ENCODE measurements around the gene TPRG1L. TPM values are rescaled to one million over a fixed set of nuclear protein-coding genes. Genes with fewer than 3 reads are reported as not detected.

TPRG1L gene
- total and polyA plus RNA-seq, 10 of the 15 experiments (the other 5 are each of a cell fraction or from before 2014, with no cell fraction given), result 1.5 to 16.5 (median 8.0) TPM

- 0% methylated on average over 2 of the region's 5 CpGs for WGBS (ENCODE audit: insufficient coverage, insufficient replicate concordance, low lambda C conversion rate, missing lambda C conversion rate)
- no peak overlapping the region for H3K27ac ChIP-seq (ENCODE audit: control insufficient read depth, insufficient read depth)
- ATAC-seq, result no peak
- no peak overlapping the region for H2AFZ ChIP-seq (ENCODE audit: control insufficient read depth, low read depth, low read length)
- H3K79me2 ChIP-seq (ENCODE audit: control insufficient read depth, insufficient read depth, low read length), result no peaks in the 10 kb centered on the region
- H3K9me3 ChIP-seq (replicated peaks; ENCODE audit: control insufficient read depth, insufficient read depth, low read length), result no peaks in the 10 kb centered on the region; the same call in 2 of the 3 replicates
- FAIRE-seq, result no peak
- ChIA-PET SMC1A (ENCODE audit: uncharacterized antibody, unreplicated experiment) (no interaction called here), RAD21 (ENCODE audit: unreplicated experiment) (no interaction called here), CTCF (no interaction called here), POLR2A (no interaction called here)
- BruUV-seq (replicated peaks), result no TSS peak
- no peaks in the 10 kb centered on the region for H3K4me1 ChIP-seq (ENCODE audit: control insufficient read depth, insufficient read depth, low read length)
- DNase-seq (ENCODE audit: low read depth, low spot score), result no peak
- intact Hi-C loops (cut with micrococcal nuclease; ENCODE audit: unreplicated experiment) (no loop called here), in situ Hi-C loops (cut with MboI) (no loop called here)
- no peaks in the 10 kb centered on the region for H4K20me1 ChIP-seq (ENCODE audit: control insufficient read depth, insufficient read depth)
- no peak overlapping the region for H3K4me2 ChIP-seq (ENCODE audit: control insufficient read depth, insufficient read depth)
- no peaks in the 10 kb centered on the region for H3K36me3 ChIP-seq (ENCODE audit: control insufficient read depth in 2 of 2, insufficient read depth in 2 of 2, low read length in 1 of 2)
- H3K4me3 ChIP-seq, result no peak overlapping the region
- peaks cover 0 to 1% of the 10 kb centered on the region in 2 experiments; a peak in 2 of 4 replicates for H3K27me3 ChIP-seq (replicated peaks in 1 of 2; ENCODE audit: control insufficient read depth in 2 of 2, insufficient read depth in 2 of 2, low read length in 1 of 2)
- H3K9ac ChIP-seq (ENCODE audit: control insufficient read depth, insufficient read depth, low read length), result no peak overlapping the region
- TF ChIP-seq SREBF2 (IDR thresholded peaks at IDR 0.05; ENCODE audit: low read length) (no peak), PML (IDR thresholded peaks at IDR 0.05; ENCODE audit: low read length) (no peak), CEBPZ (IDR thresholded peaks at IDR 0.05; ENCODE audit: low read depth, low read length) (no peak), NFXL1 (IDR thresholded peaks at IDR 0.05; ENCODE audit: borderline replicate concordance) (no peak), ELK1 (IDR thresholded peaks at IDR 0.05; ENCODE audit: low read depth, low read length) (no peak), MTA2 (IDR thresholded peaks at IDR 0.05; ENCODE audit: low read depth) (no peak), HDAC6 (IDR thresholded peaks at IDR 0.05; ENCODE audit: unreplicated experiment) (no peak), RB1 (IDR thresholded peaks at IDR 0.05; ENCODE audit: borderline replicate concordance) (no peak), REST (IDR thresholded peaks at IDR 0.05; ENCODE audit: low read depth, low read length) (no peak), BHLHE40 (IDR thresholded peaks at IDR 0.05; ENCODE audit: borderline replicate concordance in 1 of 2, low read depth in 2 of 2, low read length in 1 of 2) (no peak), RUNX3 (IDR thresholded peaks at IDR 0.05; ENCODE audit: low read length) (no peak), SMAD5 (IDR thresholded peaks at IDR 0.05; ENCODE audit: low read depth) (no peak), BCL11A (IDR thresholded peaks at IDR 0.05; ENCODE audit: low read depth, low read length) (no peak), RAD51 (IDR thresholded peaks at IDR 0.05) (no peak), NFIC (IDR thresholded peaks at IDR 0.05; ENCODE audit: low read depth, low read length) (no peak), DPF2 (IDR thresholded peaks at IDR 0.05) (no peak), ATF7 (IDR thresholded peaks at IDR 0.05; ENCODE audit: low read depth) (no peak)
Observed at GRCh38 chr1:3588395-3588794, 36.4 kb upstream of the TPRG1L start.

All from GM12878 (cell line).